HEK293 (cell line): ENCODE measurements around the gene TNFAIP2.

ENCODE experiments used
- GLIS1 ChIP-seq: fragments of 450-650 bp; formaldehyde crosslinking; IDR thresholded peaks from 2 replicates; pipeline ENCODE4 v1.5.1; 2016; ENCODE audit warnings: missing biosample characterization, missing genetic modification characterization
- HIC1 ChIP-seq: fragments of 450-650 bp; formaldehyde crosslinking; IDR thresholded peaks from 2 replicates; pipeline ENCODE4 v1.5.1; 2016; ENCODE audit warnings: missing biosample characterization, missing genetic modification characterization
- KLF1 ChIP-seq: fragments of 450-650 bp; formaldehyde crosslinking; IDR thresholded peaks from 2 replicates; pipeline ENCODE4 v1.5.1; 2016; ENCODE audit warnings: missing biosample characterization, missing genetic modification characterization
- KLF9 ChIP-seq: fragments of 450-650 bp; formaldehyde crosslinking; IDR thresholded peaks from 2 replicates; pipeline ENCODE4 v1.5.1; 2016; ENCODE audit warnings: missing biosample characterization, missing genetic modification characterization, low read depth
- OSR2 ChIP-seq: fragments of 450-650 bp; formaldehyde crosslinking; IDR thresholded peaks from 2 replicates; pipeline ENCODE4 v1.5.1; 2016; ENCODE audit warnings: missing biosample characterization, missing genetic modification characterization
- OVOL3 ChIP-seq: fragments of 450-650 bp; formaldehyde crosslinking; IDR thresholded peaks from 2 replicates; pipeline ENCODE4 v1.5.1; 2016; ENCODE audit warnings: missing biosample characterization, missing genetic modification characterization
- REST ChIP-seq: fragments of 450-650 bp; formaldehyde crosslinking; IDR thresholded peaks from 2 replicates; pipeline ENCODE4 v1.5.1; 2016; ENCODE audit warnings: missing biosample characterization, missing genetic modification characterization
- SCRT2 ChIP-seq: fragments of 450-650 bp; formaldehyde crosslinking; IDR thresholded peaks from 2 replicates; pipeline ENCODE4 v1.5.1; 2016; ENCODE audit warnings: missing biosample characterization, missing genetic modification characterization
- TCF7L2 ChIP-seq: IDR thresholded peaks from 2 replicates; pipeline ENCODE4 v1.6.1; 2011; ENCODE audit warnings: low read depth, mild to moderate bottlenecking, inconsistent platforms, low read length, moderate library complexity, borderline replicate concordance
- ZBTB17 ChIP-seq: fragments of 450-650 bp; formaldehyde crosslinking; IDR thresholded peaks from 2 replicates; pipeline ENCODE4 v1.5.1; 2016; ENCODE audit warnings: missing biosample characterization, missing genetic modification characterization
- ZBTB48 ChIP-seq: fragments of 450-650 bp; formaldehyde crosslinking; IDR thresholded peaks from 2 replicates; pipeline ENCODE4 v1.5.1; 2016; ENCODE audit warnings: missing biosample characterization, missing genetic modification characterization
- ZBTB8A ChIP-seq: fragments of 450-650 bp; formaldehyde crosslinking; IDR thresholded peaks from 2 replicates; pipeline ENCODE4 v1.5.1; 2016; ENCODE audit warnings: missing biosample characterization, missing genetic modification characterization
- ZNF114 ChIP-seq: fragments of 450-650 bp; formaldehyde crosslinking; IDR thresholded peaks from 2 replicates; pipeline ENCODE4 v1.5.0; 2017; ENCODE audit warnings: missing biosample characterization, missing genetic modification characterization
- ZNF16 ChIP-seq: fragments of 450-650 bp; formaldehyde crosslinking; IDR thresholded peaks from 2 replicates; pipeline ENCODE4 v1.5.1; 2016; ENCODE audit warnings: low read depth, missing biosample characterization, missing genetic modification characterization
- ZNF501 ChIP-seq: fragments of 450-650 bp; formaldehyde crosslinking; IDR thresholded peaks from 2 replicates; pipeline ENCODE4 v1.5.1; 2016; ENCODE audit warnings: missing biosample characterization, missing genetic modification characterization
- ZNF544 ChIP-seq: fragments of 450-650 bp; formaldehyde crosslinking; IDR thresholded peaks from 2 replicates; pipeline ENCODE4 v1.5.0; 2017; ENCODE audit warnings: missing biosample characterization, missing genetic modification characterization
- ZNF600 ChIP-seq: fragments of 450-650 bp; formaldehyde crosslinking; IDR thresholded peaks from 2 replicates; pipeline ENCODE4 v1.5.1; 2016; ENCODE audit warnings: missing biosample characterization, missing genetic modification characterization
- ZNF626 ChIP-seq: fragments of 450-650 bp; sonication (Bioruptor Pico); formaldehyde crosslinking; IDR thresholded peaks from 2 replicates; pipeline ENCODE4 v1.5.1; 2018; ENCODE audit warnings: missing biosample characterization, missing genetic modification characterization, inconsistent platforms
- ZNF645 ChIP-seq: fragments of 450-650 bp; formaldehyde crosslinking; IDR thresholded peaks from 2 replicates; pipeline ENCODE4; 2016; ENCODE audit warnings: missing biosample characterization, missing genetic modification characterization
- ZNF677 ChIP-seq: fragments of 450-650 bp; IDR thresholded peaks from 2 replicates; pipeline ENCODE4 v1.5.0; 2018; ENCODE audit warnings: missing biosample characterization, mild to moderate bottlenecking, missing genetic modification characterization, moderate library complexity
- ZNF776 ChIP-seq: fragments of 450-650 bp; formaldehyde crosslinking; IDR thresholded peaks from 2 replicates; pipeline ENCODE4 v1.5.0; 2017; ENCODE audit warnings: missing biosample characterization, missing genetic modification characterization, borderline replicate concordance
- ZNF785 ChIP-seq: fragments of 450-650 bp; formaldehyde crosslinking; IDR thresholded peaks from 2 replicates; pipeline ENCODE4 v1.5.1; 2016; ENCODE audit warnings: missing biosample characterization, missing genetic modification characterization
- TF ChIP-seq, protein P1 (sequence below): fragments of 450-650 bp; formaldehyde crosslinking; IDR thresholded peaks from 2 replicates; pipeline ENCODE4 v1.5.1; 2016; ENCODE audit warnings: missing biosample characterization, missing genetic modification characterization
- TF ChIP-seq, protein P2 (sequence below): fragments of 450-650 bp; formaldehyde crosslinking; IDR thresholded peaks from 2 replicates; pipeline ENCODE4 v1.5.1; 2016; ENCODE audit warnings: missing biosample characterization, missing genetic modification characterization, borderline replicate concordance

The TNFAIP2 gene

GRCh38 chr14:103104654-103105452, 18.4 kb upstream of the TNFAIP2 start (continued):
- TF ChIP-seq ZNF776 (0 out of 2 replicates have a peak, but pooled peaks have one; percentile 58), SCRT2 (tag by site-specific recombination) (peak; percentile 81), OVOL3 (no peak), ZNF600 (peak; percentile 99), KLF1 (tag by site-specific recombination) (peak; percentile 75), KLF9 (tag by site-specific recombination) (peak; percentile 79), ZBTB8A (peak; percentile 36; the same call in 1 of the 2 replicates), TCF7L2 (no peak), ZBTB17 (tag by site-specific recombination) (peak; percentile 90), ZNF645 (tag by site-specific recombination) (peak; percentile 99), GLIS1 (peak; percentile 81), REST (tag by site-specific recombination) (no peak), ZNF785 (tag by site-specific recombination) (peak; percentile 98), HIC1 (peak; percentile 78; the same call in 1 of the 2 replicates), ZNF677 (tag by site-specific recombination) (no peak), ZNF544 (no peak; the same call in 1 of the 2 replicates), ZNF114 (tag by site-specific recombination) (no peak), ZNF16 (tag by site-specific recombination) (no peak; the same call in 1 of the 2 replicates), ZBTB48 (peak; percentile 92), ZNF501 (tag by site-specific recombination) (peak; percentile 94), OSR2 (no peak; the same call in 1 of the 2 replicates), ZNF626 (tag by site-specific recombination) (no peak)
- TF ChIP-seq, protein P1, sequence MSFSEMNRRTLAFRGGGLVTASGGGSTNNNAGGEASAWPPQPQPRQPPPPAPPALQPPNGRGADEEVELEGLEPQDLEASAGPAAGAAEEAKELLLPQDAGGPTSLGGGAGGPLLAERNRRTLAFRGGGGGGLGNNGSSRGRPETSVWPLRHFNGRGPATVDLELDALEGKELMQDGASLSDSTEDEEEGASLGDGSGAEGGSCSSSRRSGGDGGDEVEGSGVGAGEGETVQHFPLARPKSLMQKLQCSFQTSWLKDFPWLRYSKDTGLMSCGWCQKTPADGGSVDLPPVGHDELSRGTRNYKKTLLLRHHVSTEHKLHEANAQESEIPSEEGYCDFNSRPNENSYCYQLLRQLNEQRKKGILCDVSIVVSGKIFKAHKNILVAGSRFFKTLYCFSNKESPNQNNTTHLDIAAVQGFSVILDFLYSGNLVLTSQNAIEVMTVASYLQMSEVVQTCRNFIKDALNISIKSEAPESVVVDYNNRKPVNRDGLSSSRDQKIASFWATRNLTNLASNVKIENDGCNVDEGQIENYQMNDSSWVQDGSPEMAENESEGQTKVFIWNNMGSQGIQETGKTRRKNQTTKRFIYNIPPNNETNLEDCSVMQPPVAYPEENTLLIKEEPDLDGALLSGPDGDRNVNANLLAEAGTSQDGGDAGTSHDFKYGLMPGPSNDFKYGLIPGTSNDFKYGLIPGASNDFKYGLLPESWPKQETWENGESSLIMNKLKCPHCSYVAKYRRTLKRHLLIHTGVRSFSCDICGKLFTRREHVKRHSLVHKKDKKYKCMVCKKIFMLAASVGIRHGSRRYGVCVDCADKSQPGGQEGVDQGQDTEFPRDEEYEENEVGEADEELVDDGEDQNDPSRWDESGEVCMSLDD (tag by site-specific recombination): peak; percentile 98
- TF ChIP-seq, protein P2, sequence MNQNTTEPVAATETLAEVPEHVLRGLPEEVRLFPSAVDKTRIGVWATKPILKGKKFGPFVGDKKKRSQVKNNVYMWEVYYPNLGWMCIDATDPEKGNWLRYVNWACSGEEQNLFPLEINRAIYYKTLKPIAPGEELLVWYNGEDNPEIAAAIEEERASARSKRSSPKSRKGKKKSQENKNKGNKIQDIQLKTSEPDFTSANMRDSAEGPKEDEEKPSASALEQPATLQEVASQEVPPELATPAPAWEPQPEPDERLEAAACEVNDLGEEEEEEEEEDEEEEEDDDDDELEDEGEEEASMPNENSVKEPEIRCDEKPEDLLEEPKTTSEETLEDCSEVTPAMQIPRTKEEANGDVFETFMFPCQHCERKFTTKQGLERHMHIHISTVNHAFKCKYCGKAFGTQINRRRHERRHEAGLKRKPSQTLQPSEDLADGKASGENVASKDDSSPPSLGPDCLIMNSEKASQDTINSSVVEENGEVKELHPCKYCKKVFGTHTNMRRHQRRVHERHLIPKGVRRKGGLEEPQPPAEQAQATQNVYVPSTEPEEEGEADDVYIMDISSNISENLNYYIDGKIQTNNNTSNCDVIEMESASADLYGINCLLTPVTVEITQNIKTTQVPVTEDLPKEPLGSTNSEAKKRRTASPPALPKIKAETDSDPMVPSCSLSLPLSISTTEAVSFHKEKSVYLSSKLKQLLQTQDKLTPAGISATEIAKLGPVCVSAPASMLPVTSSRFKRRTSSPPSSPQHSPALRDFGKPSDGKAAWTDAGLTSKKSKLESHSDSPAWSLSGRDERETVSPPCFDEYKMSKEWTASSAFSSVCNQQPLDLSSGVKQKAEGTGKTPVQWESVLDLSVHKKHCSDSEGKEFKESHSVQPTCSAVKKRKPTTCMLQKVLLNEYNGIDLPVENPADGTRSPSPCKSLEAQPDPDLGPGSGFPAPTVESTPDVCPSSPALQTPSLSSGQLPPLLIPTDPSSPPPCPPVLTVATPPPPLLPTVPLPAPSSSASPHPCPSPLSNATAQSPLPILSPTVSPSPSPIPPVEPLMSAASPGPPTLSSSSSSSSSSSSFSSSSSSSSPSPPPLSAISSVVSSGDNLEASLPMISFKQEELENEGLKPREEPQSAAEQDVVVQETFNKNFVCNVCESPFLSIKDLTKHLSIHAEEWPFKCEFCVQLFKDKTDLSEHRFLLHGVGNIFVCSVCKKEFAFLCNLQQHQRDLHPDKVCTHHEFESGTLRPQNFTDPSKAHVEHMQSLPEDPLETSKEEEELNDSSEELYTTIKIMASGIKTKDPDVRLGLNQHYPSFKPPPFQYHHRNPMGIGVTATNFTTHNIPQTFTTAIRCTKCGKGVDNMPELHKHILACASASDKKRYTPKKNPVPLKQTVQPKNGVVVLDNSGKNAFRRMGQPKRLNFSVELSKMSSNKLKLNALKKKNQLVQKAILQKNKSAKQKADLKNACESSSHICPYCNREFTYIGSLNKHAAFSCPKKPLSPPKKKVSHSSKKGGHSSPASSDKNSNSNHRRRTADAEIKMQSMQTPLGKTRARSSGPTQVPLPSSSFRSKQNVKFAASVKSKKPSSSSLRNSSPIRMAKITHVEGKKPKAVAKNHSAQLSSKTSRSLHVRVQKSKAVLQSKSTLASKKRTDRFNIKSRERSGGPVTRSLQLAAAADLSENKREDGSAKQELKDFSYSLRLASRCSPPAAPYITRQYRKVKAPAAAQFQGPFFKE (tag by site-specific recombination): no peak
